GM19468 (cell line): Measurements from ENCODE around the gene UBXN6.

Source experiments
- ATAC-seq: cut with Tn5 transposase; IDR thresholded peaks from one replicate; pipeline ENCODE4 v1.9.1; 2021; ENCODE audit warnings: mild to moderate bottlenecking, moderate library complexity, moderate number of reproducible peaks; ENCODE audit not compliant: unreplicated experiment; ENCODE audit errors: extremely low read depth

Gene UBXN6, protein sequence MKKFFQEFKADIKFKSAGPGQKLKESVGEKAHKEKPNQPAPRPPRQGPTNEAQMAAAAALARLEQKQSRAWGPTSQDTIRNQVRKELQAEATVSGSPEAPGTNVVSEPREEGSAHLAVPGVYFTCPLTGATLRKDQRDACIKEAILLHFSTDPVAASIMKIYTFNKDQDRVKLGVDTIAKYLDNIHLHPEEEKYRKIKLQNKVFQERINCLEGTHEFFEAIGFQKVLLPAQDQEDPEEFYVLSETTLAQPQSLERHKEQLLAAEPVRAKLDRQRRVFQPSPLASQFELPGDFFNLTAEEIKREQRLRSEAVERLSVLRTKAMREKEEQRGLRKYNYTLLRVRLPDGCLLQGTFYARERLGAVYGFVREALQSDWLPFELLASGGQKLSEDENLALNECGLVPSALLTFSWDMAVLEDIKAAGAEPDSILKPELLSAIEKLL

DNA sequence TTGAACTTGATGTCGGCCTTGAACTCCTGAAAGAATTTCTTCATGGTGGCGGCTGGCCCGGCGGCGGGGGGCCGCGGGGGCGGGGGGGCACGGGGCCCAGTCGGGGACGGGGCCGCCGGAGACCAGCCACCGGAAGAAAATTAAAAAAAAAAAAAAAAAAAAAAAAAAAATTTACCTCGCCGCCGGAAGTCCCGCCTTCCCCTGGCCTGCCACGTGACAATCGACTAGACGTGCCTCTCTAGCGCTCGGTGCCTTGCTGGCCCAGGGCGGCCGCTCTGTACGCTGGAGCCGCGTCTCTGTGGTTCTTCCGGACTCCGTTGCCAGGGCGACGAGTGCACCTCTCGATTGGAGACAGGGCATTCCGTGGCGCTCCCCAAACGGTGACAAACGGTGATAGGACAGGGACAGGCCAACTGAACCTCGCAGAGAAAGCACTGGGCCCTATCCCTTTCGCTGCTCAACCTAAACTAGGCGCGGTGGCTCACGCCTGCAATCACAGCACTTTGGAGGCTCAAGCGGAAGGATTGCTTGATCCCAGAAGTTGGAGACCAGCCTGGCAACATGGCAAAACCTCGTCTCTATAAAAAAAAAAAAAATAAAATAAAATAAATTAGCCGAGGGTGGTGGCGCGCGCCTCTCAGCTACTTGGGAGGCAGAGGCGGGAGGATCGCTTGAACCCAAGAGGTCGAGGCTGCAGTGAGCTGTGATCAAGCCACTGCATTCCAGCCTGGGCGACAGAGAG is at the start of gene UBXN6:
UBXN6 (minus strand) TSS at position 141 of the 742 bp plus-strand sequence; CDS start at position 44, 97 bp downstream.
- ATAC-seq: peak; percentile 49

DNA sequence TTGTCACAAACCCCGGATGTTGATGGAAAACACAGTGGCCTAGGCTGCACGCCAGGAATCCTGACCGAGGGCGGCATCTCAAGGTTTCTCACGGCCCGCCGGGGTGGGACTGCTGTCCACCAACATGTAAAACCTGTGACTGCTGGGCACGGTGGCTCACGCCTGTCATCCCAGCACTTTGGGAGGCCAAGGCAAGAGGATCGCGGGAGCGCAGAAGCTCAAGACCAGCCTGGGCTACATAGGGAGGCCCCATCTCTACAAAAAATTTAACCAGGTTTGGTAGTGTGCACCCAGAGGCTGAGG is 49.5 kb upstream of the UBXN6 start:
- no peak for ATAC-seq

GRCh38 chr19:4506449-4507149 is 49.0 kb upstream of the UBXN6 start:
- ATAC-seq: no peak

DNA sequence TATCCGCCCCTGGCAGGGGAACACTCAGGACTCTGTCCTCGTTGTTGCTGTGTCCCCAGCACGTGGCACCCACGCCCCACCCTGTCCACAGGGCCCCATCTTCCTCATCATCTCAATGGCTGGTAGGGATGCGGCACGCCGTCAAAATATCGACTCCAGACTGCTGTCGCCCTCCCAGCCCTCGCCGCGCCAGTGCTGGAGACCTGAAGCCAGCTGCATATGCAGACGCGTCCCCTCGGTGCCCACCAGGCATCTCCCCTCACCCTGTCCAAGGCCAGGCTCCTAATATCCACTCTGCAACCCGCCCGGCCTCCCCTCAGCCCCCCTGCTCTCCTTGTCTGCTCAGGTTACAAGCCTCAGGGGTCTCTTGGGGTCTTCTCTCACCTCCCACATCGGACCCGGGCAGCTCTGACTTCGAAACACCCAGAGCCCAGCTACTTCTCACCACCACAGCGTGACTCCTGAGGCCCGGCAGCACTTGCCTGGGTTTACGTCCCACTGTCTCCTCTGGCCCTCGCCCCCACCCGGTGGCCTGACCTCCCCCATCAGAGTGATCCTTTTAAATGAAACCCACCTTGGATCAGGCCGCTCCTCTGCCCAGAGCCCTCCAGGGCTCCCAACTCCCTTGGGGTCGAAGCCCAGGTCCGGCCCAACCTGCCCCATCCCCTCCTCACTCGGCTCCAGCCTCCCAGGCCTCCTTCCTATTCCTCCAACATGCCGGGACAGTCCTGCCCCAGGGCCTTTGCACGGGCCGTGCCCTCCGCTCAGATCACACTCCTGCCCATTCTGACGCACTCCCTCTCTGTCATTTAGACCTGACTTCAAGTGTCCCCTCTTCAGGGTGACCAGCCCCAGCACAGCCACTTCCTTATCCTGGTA is 48.2 kb upstream of the UBXN6 start:
- ATAC-seq: no peak

- ATAC-seq: no peak
Observed at GRCh38 chr19:4504891-4505569, 47.4 kb upstream of the UBXN6 start.

GRCh38 chr19:4504297-4504701 is 46.7 kb upstream of the UBXN6 start:
- ATAC-seq: no peak

DNA sequence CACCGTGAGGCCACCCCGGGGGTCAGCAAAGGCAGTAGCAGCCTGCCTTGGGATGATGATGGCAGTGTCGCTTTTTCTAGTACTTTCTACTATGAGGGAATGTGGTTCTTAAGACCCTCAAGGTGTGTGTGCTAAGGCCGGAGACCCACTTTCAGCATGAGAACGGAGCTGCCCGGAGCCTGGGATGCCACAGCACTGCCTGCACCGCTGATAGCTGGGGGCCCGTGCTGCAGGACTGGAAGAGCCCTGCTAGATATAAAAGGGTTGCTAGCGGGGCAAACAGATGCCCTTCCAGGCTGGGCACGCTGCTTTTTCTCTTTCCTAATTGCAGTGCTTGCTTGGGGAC is 46.2 kb upstream of the UBXN6 start:
- ATAC-seq: no peak

DNA sequence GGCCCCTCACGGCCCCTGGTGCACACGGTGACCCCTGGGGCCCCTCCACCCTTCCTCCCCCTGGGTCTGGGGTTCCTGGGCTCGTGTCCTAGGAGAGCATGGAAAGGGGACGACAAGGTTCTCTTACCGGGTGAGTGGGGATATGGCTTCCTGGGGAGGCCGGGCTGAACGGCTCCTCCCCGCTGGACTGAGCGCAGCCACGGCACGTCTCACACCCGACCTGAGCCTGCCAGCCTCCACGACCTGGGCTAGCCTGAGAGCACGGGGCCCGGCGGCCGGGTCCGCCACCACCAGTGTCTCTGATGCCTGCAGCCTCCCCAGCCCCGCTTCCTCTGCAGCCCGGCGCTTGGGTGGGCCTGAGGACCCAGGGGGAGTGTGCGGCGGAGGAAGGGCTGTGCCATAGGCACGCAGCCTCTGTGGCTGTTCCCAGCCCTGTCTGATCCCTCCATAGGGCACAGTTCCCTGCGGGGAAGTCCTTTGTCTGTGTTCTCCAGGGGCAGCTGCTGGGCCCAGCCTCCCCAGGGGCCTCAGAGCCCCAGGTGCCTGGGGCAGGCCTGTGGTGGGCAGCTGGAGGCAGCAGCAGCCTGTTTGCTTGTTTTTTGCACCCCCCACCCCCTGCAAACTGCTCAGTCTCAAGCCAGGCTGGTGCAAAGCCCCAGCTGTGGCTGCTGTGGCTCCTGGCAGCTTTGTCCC is 45.7 kb upstream of the UBXN6 start:
- no peak for ATAC-seq

DNA sequence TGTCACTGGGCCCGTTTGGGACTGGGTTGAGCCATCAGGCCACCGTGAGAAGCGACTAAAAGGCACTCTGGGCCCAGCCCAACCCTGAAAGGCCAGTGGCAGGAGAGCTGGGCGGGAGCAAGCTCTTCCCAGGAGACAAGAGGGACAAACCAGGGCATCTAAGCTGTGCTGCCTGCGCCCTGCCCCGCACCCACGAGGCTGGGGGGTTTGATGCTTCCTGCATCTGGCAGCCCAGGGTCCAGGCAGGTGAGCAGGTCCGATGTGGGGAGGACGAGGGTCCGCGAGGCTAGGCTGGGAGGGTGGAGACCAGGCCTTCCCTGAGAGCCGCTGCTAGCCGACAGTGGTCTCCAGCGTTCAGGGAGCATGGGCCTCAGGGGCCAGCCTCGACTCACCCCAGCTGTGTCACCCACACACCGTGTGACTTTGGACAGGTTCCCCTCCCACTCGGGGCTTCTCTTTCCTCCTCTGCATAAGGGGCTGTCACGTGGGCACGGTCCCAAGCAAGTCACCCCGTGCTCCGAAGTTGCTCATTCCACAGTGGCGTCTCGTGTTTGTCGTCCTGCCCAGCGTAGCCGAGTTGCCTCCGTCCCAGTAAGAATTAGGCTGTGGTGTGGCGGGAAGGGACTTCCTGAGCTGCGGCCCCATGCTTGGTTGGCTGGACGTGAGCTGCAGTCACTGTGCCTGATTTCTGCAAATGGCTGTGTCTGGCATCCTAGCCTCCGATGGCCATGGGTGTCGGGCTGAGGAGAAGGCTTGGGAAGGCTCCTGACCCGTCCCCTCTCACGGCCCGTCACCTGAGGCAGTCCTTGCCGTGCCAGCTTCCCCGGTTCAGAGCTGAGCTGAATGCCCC is 44.9 kb upstream of the UBXN6 start:
- no peak for ATAC-seq

- no peak for ATAC-seq
Observed at GRCh38 chr19:4501691-4502090, 44.1 kb upstream of the UBXN6 start.

- ATAC-seq: no peak
Observed at GRCh38 chr19:4500841-4501591, 43.4 kb upstream of the UBXN6 start.

DNA sequence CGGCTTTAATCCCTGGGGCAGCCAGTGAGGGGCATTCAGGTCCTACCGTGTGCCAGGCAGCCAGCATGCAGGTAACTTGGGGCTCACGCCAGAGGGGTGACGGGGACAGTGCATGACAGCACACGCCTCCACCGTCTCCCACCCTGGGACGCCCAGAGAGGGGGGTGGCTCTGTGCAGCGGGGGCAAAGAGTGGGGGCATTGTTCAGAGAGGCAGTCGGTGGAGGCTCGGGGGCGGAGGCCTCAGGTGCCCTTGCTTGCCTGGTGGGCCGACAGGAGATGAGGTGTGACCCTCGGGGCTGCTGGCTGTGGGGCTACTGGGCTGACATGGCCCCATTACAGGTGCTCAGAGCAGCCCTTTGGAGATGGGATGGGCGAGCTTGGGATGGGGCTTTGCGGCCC is 42.3 kb upstream of the UBXN6 start:
- ATAC-seq: no peak

- ATAC-seq: no peak
Observed at GRCh38 chr19:4499318-4499717, 41.7 kb upstream of the UBXN6 start.

- ATAC-seq: no peak
Observed at GRCh38 chr19:4498694-4499093, 41.1 kb upstream of the UBXN6 start.

- no peak for ATAC-seq
Observed at GRCh38 chr19:4497770-4498389, 40.3 kb upstream of the UBXN6 start.

GRCh38 chr19:4496304-4496703 is 38.7 kb upstream of the UBXN6 start:
- no peak for ATAC-seq

GRCh38 chr19:4495471-4495870 is 37.9 kb upstream of the UBXN6 start:
- no peak for ATAC-seq
